ENCODE measurements around the gene UBE2G1. TPM values are rescaled to one million over a fixed set of nuclear protein-coding genes. Genes with fewer than 3 reads are reported as not detected.

Gene UBE2G1
- total and polyA plus RNA-seq, 2 of the 13 experiments (the other 11 are each of a cell fraction or from before 2014, with no cell fraction given) = 27.9 to 42.6 TPM

GRCh38 chr17:4263282-4264215, 102.9 kb downstream of the UBE2G1 start, which contains the start of gene ANKFY1 (continued):
- TF ChIP-seq ZNF407 (CRISPR knock-in tag; IDR thresholded peaks at IDR 0.05; ENCODE audit: not compliant biosample characterization) = no peak
- TF ChIP-seq, protein P1, sequence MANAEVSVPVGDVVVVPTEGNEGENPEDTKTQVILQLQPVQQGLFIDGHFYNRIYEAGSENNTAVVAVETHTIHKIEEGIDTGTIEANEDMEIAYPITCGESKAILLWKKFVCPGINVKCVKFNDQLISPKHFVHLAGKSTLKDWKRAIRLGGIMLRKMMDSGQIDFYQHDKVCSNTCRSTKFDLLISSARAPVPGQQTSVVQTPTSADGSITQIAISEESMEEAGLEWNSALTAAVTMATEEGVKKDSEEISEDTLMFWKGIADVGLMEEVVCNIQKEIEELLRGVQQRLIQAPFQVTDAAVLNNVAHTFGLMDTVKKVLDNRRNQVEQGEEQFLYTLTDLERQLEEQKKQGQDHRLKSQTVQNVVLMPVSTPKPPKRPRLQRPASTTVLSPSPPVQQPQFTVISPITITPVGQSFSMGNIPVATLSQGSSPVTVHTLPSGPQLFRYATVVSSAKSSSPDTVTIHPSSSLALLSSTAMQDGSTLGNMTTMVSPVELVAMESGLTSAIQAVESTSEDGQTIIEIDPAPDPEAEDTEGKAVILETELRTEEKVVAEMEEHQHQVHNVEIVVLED (CRISPR knock-in tag; IDR thresholded peaks at IDR 0.05; ENCODE audit: borderline replicate concordance) = peak; percentile 79
- TF ChIP-seq ATAD3A (CRISPR knock-in tag; IDR thresholded peaks at IDR 0.05) = no peak
- TF ChIP-seq GABPA (IDR thresholded peaks at IDR 0.05; ENCODE audit: low read depth, low read length) = no peak
- no peak for TF ChIP-seq GABPA (CRISPR knock-in tag; IDR thresholded peaks at IDR 0.05; ENCODE audit: low read depth)
- TF ChIP-seq SIX1 (CRISPR knock-in tag; IDR thresholded peaks at IDR 0.05; ENCODE audit: borderline replicate concordance) = no peak
- no peak for TF ChIP-seq DPF2 (CRISPR knock-in tag; IDR thresholded peaks at IDR 0.05; ENCODE audit: borderline replicate concordance, low read depth)
- TF ChIP-seq ZNF792 (CRISPR knock-in tag; IDR thresholded peaks at IDR 0.05) = 0 out of 2 replicates have a peak, but pooled peaks have one; percentile 28
- peak; percentile 41 for TF ChIP-seq TEAD3 (CRISPR knock-in tag; optimal IDR thresholded peaks at IDR 0.05; ENCODE audit: borderline replicate concordance)
- TF ChIP-seq HNF4A (CRISPR knock-in tag; IDR thresholded peaks at IDR 0.05) = no peak
- peak; percentile 64; the same call in 1 of the 2 replicates for TF ChIP-seq ZNF788 (CRISPR knock-in tag; IDR thresholded peaks at IDR 0.05; ENCODE audit: borderline replicate concordance)
- no peak for TF ChIP-seq ZNF562 (CRISPR knock-in tag; IDR thresholded peaks at IDR 0.05; ENCODE audit: borderline replicate concordance)
- no peak for TF ChIP-seq RORA (CRISPR knock-in tag; IDR thresholded peaks at IDR 0.05)
- TF ChIP-seq, protein P2, sequence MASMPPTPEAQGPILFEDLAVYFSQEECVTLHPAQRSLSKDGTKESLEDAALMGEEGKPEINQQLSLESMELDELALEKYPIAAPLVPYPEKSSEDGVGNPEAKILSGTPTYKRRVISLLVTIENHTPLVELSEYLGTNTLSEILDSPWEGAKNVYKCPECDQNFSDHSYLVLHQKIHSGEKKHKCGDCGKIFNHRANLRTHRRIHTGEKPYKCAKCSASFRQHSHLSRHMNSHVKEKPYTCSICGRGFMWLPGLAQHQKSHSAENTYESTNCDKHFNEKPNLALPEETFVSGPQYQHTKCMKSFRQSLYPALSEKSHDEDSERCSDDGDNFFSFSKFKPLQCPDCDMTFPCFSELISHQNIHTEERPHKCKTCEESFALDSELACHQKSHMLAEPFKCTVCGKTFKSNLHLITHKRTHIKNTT (CRISPR knock-in tag; IDR thresholded peaks at IDR 0.05) = no peak
- TF ChIP-seq ZNF251 (CRISPR knock-in tag; IDR thresholded peaks at IDR 0.05) = no peak
- peak; percentile 78; the same call in 1 of the 2 replicates for TF ChIP-seq TMF1 (CRISPR knock-in tag; IDR thresholded peaks at IDR 0.05; ENCODE audit: low read depth)
- 0 out of 2 replicates have a peak, but pooled peaks have one; percentile 49 for TF ChIP-seq GTF3A (CRISPR knock-in tag; conservative IDR thresholded peaks at IDR 0.05)
- peak; percentile 77; the same call in 1 of the 2 replicates for TF ChIP-seq ZNF619 (CRISPR knock-in tag; IDR thresholded peaks at IDR 0.05)
- TF ChIP-seq GATA4 (IDR thresholded peaks at IDR 0.05; ENCODE audit: borderline replicate concordance, low read depth) = peak; percentile 69; the same call in 1 of the 2 replicates

Measured in HepG2 (cell line).